Measurements from ENCODE around the gene ADSL.

- no peak for TF ChIP-seq EZH2 (IDR thresholded peaks at IDR 0.05; ENCODE audit: insufficient read depth, poor library complexity, severe bottlenecking)
- TF ChIP-seq EZH2phosphoT487 (IDR thresholded peaks at IDR 0.05; ENCODE audit: insufficient read depth, low read depth) = no peak
These were observed 73.4 kb downstream of the ADSL start for GRCh38 chr22:40419718-40420117.

Measured in GM23248 (cell line).